ENCODE results near the gene STH.

DNA sequence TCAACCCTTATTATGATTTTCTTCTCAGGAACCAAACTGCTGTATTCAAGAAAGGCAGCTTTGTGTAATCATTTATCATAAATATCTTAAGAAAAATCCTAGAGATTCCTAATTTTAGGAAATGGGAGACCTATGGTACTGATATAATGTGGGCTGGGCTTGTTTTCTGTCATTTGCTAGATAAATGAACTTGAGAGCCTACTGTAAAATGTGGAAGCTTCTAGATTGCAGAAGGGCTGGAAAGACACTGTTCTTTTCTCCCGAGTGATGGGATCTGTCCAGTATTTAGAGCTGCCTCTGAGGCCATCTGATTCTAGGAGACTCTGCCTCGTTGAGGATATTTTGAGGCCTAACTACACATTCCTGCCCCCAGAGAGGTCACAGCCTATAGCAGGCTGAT lies 19.9 kb upstream of the STH start:
- TF ChIP-seq POLR2AphosphoS5 (IDR thresholded peaks at IDR 0.05; ENCODE audit: low read depth, low read length) (no peak), TCF7L2 (IDR thresholded peaks at IDR 0.05; ENCODE audit: low read depth, low read length) (no peak)
- TF ChIP-seq, protein P1, sequence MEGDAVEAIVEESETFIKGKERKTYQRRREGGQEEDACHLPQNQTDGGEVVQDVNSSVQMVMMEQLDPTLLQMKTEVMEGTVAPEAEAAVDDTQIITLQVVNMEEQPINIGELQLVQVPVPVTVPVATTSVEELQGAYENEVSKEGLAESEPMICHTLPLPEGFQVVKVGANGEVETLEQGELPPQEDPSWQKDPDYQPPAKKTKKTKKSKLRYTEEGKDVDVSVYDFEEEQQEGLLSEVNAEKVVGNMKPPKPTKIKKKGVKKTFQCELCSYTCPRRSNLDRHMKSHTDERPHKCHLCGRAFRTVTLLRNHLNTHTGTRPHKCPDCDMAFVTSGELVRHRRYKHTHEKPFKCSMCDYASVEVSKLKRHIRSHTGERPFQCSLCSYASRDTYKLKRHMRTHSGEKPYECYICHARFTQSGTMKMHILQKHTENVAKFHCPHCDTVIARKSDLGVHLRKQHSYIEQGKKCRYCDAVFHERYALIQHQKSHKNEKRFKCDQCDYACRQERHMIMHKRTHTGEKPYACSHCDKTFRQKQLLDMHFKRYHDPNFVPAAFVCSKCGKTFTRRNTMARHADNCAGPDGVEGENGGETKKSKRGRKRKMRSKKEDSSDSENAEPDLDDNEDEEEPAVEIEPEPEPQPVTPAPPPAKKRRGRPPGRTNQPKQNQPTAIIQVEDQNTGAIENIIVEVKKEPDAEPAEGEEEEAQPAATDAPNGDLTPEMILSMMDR (IDR thresholded peaks at IDR 0.05), result no peak
